Activated CD8-positive, alpha-beta memory T cell treated with anti-CD3 and anti-CD28 coated beads, Interleukin-2, amount 50 U/mL, for 1 hour (primary cell): ENCODE measurements around the gene GFRA4.

ENCODE experiments used
- DNase-seq: peaks from one replicate; pipeline ENCODE4 v3.0.0-alpha.2; 2020; ENCODE audit errors: extremely low read depth

GFRA4 gene

DNA sequence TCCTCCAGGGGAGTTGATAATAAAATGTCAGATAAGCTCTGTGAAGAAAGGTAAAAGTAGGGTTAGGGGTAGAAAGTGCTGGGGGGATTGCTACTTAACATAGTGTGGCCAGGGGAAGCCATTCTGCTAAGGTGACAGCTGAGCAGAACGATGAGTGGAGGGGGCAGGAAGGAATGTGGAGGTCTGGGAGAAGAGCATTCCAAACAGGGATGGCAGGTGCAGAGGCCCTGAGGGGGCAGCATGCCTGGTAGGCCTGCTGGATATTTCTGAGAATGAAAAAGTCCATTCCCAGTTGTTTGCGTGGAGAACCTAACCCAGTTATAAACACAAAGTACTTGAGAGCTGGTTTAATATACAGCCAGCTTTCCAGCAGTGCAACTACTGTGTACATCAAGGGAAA, 9.3 kb downstream of the GFRA4 start:
- no peak for DNase-seq

DNA sequence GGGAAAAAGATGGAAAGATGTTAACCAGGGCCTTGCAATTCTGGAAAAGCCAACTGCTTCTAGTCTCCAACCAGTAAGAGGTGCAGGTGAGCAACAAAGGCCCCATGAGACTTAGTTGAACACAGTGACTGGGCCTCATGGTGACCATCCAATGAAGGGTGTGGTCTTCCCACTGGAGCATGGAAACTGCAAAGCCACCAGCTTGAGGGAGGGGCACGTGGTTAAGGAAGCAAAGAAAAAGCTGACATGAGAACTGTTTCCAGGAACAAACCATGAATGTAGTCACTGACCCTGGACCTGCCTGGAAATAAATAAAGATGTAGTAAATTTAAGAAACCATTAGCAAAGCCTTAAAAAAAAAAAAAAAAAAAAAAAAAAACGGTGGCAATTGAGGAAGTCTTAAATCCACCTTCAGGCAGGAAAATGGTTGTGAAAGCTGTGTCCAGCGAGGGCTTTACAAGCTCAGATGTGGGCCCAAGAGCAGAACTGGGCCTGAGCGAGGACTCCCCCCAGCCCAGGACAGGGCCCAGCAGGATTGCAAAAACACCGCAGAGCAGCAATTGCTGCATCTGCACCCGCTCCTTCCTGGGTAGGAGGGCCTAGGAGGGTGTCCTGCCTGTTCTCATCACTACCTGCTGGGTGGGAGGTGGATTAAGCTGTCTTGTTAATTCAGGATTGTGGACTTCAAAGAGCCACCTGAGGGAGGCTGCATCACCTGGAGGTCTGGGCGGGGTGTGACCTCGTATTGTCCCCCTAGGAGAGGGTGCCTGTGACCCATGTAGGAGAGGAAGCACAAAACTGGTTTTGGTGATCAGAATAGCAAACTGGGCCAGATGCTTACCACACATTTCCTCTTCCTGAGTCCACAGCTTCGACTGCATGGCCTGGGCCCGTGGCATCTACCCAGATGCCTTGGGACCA, 10.3 kb downstream of the GFRA4 start:
- DNase-seq = no peak

DNA sequence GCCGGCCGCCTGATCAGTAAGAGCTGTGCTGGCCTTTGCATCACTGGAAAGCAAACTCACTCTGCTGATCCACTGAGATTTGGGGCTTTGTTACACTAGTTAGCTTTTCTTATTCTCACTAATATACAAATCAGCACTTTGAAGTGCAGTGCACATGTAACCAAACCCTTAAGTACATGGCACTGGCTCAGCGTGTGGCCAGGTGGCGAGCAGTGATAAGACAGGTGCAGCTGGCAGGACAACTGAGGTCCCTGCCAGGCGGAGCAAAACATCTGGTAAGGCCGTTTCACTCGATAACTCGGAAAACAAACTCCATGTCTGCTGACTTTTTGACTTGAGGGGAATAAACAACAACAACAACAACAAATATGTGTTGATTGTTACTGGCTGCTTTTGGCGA, 11.0 kb downstream of the GFRA4 start:
- no peak for DNase-seq

GRCh38 chr20:3651204-3651962, 11.8 kb downstream of the GFRA4 start:
- DNase-seq = no peak

- DNase-seq = no peak
Observed at GRCh38 chr20:3648951-3649350, 14.2 kb downstream of the GFRA4 start.

GRCh38 chr20:3647473-3647872, 15.7 kb downstream of the GFRA4 start:
- DNase-seq = no peak

GRCh38 chr20:3646651-3647050, 16.5 kb downstream of the GFRA4 start:
- no peak for DNase-seq

GRCh38 chr20:3646067-3646440, 17.1 kb downstream of the GFRA4 start:
- no peak for DNase-seq

DNA sequence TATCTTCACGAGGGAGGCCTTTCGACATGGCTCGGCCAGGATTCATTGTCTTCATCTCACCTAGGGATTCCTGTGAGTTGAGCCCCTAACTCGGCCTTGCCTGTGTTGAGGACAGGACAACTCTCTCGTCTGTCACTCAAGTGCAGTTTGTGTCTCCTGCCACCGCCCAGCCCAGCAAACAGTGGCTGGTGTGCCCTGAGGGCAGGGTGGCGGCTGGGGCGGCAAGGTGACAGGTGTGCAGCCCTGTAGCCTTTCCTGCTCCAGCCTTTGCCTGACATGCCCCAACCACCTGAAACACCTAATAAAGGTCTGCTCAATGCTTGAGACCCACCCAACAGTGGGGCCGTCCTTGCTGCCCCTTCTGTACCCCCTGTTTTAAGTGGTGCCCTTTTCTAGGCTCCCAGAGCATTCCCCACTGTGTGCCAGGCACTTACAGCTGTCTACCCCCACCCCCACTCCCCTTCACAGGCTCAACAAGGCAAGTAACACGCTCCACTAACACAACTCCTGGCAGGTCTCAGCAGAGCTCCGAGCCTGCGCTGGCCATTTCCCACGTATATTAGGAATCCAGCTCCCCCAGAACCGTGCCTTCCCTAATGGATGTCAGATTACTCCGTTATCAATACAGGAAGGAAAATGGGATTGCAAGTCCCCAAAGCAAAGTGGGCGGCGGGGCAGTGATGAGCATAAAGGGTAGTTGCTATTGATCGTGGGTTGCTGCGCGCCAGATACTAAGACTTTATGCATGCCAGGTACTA, 17.7 kb downstream of the GFRA4 start:
- DNase-seq = no peak

DNA sequence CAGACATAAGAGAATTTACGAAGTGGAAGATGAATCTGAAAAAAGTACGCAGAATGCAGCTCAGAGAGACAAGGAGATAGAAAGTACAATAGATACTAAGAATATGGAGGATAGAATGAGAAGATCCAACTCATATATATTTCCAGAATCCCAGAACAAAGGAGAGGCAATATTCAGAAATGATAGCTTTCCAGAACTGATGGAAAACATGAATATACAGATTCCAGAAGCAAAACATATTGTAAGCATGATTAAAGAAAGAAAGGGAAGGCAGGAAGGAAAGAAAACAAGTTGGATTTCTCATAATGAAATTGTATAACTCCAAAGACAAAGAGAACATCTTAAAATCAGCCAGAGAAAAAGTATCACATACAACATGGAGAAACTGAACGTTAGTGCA, 22.9 kb downstream of the GFRA4 start:
- no peak for DNase-seq

GRCh38 chr20:3635346-3635745, 27.9 kb downstream of the GFRA4 start:
- no peak for DNase-seq

DNA sequence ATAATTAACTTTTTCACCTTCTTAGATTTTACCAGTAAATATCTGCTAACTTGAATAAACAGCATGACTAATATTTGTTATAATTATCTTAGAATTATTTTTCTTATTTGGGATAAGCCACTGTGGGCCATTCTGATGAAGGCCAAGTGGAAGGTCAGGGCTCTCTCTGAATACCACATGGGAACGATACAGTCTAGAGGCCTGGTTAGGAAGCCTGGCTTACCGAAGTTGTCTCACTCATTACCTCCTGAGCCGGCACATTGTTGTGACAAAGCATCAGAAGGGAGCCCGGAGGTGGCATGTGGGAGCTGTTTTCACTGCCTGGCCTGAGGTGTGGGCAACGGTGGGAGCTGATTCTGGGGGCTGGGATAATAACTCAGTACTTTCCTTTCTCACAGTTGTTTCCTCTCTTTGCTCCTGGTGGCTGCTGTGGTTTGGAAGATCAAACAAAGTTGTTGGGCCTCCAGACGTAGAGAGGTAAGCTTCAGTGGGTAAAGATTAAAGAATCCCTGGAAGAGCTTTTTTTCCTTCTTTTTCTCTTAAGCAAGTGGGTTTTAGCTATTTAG, 29.2 kb downstream of the GFRA4 start:
- DNase-seq = no peak

DNA sequence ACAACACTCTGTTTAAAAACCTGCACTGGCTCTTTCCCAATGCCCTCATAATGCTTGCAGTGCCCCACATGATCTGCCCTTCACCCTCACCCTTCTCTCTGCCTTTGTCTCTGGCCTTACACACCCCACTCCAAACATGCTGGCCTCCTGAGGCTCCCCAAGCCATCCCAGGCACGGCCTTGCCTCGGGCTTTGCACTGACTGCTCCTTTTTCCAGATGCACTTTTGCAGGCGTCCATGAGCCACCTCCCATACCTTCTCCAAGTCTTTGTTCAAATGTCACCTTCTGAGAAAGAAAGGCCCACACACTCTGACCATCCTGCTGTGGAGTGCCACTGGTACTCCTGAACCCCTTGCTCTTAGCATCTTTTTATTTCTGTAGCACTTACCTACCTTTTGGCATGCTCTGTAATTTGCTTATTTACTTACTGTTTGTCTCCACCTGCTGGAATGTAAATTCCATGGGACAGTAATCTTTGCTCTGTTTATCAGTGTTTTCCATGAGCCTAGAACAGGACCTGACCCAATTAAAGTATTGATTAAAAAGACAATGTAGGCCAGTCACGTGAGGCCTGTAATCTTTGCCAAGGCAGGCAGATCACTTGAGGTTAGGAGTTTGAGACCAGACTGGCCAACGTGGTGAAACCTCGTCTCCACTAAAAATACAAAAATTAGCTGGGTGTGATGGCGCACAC, 30.7 kb downstream of the GFRA4 start:
- no peak for DNase-seq

- DNase-seq = no peak
Observed at GRCh38 chr20:3631534-3631933, 31.7 kb downstream of the GFRA4 start.

GRCh38 chr20:3630429-3630828, 32.8 kb downstream of the GFRA4 start:
- DNase-seq = no peak

- no peak for DNase-seq
Observed at GRCh38 chr20:3629893-3630292, 33.3 kb downstream of the GFRA4 start.

DNA sequence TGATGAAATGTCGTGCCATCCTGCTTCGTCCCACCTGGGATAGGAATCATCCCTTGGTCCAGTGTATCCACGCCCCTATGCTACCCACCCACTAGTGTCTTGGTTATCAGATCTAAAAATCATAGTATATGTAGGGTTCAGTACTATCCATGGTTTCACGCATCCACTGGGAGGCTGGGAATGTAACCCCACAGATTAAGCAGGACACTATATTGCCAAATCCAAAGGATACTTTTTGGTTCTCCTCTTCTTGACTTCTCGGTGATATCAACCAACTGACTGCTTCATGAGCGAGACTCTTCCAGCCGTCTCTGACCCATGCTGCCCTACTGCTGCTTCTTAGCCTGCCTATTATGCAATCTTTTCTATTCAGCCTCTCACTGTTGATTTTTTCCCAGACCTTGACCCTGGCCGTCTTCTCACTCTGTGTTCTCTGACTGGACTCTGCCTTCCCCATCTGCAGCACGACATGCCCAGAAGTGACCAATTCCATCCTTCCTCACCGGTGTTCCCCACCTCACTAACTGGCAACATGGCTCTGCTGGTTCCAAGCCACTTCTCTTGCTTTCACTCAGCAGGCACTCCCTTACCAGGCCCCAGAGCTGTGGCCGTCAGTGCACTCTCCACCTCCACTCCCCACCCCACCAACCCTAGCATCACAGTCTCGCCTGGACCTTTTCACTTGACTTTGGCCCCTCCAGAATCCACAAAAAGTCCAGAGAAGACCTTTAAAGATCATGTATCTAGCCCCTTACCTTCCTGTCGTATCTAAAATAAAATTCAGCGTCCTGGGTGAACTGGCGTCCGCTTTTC, 34.5 kb downstream of the GFRA4 start:
- DNase-seq = no peak

DNA sequence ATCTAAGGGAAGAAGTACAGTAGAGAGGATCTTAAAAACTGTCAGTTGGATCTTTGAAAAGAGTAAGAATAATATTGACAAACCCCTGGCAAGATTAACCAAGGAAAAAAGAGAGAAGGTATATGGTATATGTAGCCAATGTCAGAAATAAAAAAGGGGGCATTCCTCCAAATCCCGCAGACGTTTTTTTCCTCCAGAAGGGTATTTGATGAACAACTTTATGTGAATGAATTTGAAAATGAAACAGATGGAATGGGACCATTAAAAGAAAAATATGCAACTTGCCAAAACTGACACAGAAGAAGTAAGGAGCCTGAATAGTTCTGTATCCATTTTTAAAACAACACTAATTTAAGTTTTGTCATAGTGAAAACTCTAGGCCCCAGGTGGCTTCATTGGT, 35.7 kb downstream of the GFRA4 start:
- DNase-seq = no peak

GRCh38 chr20:3622406-3622805, 40.8 kb downstream of the GFRA4 start:
- DNase-seq = no peak

GRCh38 chr20:3621111-3621510, 42.1 kb downstream of the GFRA4 start:
- DNase-seq = no peak

DNA sequence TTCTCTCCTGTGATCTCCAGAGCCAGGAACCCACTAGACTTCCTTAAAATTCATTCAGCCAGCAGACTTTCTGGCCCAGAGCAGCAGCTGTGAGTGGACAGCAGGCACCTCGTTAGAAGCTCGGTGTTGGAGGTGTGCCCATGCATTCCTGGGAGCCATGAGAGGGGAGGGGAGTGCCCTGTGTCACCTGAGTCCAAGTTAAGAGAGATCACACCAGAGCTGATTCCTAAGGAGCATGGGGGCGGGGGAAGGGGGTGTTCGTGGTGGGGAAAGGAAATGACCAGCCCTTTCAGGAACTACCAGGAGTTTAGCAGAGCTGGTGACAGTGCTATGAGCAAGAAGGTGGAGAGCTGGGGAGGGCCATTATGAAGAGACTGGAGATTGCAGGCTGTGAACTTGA, 46.9 kb downstream of the GFRA4 start:
- no peak for DNase-seq
